NCI-H345 treated with DMSO at 0.1 percent for 48 hours (cell line): Measurements from ENCODE around the gene SPO11.

Experiments used
- DNase-seq: peaks from one replicate; lab custom pipeline; 2025; ENCODE audit not compliant: unreplicated experiment; lab: John Stamatoyannopoulos, UW

SPO11 gene

DNA sequence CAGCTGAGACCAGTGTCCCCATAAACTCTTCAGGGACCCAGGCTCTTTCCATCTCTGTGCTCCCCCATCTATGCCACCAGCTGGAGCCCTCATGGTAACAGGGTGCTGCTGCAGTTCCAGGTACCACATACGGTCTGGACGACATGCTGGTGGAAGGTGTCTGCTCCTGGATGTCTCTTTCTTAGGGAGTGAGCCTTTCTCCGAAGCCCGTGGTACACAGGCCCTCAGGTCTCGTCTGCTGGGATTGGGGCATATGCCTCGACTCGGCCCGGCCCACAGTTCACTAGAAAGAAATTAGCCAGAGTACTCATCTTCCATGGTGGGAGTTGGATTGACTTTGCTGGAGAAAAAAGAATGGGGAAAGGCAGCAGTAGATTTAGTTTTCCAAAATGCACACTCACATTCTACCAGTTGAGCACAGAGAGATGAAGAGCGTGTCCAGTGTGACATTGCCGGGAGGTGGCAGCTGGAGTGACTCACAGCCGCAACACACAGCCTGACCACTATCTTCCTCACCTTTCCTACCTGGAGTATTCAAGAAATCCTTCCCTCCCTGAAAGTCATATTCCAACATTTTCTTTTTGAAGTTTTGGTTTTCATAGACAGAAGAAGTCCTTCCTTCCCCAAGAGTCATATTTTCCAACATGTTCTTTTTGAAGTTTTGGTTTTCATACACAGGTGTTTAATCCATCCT, 18.6 kb upstream of the SPO11 start:
- no peak for DNase-seq

GRCh38 chr20:57312138-57312537, 17.5 kb upstream of the SPO11 start:
- no peak for DNase-seq

GRCh38 chr20:57313230-57313629, 16.4 kb upstream of the SPO11 start:
- DNase-seq: no peak

DNA sequence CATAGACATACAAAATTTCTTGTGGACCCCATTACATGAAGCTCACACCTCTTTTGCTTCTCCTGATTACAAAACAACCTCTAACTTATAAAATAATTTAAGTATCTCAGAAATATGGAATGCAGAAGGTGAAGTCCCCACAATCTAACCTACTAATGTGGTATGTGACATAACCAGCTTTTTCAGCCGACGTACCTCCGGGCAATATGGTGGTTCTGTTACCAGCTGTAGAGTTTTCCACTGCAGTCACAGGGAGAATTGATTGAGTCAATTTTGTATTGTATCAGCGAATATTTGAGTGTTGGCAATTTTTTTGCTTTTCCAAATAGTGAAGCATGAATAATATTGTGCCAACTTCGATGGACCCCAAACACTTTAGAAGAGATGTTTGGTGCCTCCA, 15.7 kb upstream of the SPO11 start:
- no peak for DNase-seq

DNA sequence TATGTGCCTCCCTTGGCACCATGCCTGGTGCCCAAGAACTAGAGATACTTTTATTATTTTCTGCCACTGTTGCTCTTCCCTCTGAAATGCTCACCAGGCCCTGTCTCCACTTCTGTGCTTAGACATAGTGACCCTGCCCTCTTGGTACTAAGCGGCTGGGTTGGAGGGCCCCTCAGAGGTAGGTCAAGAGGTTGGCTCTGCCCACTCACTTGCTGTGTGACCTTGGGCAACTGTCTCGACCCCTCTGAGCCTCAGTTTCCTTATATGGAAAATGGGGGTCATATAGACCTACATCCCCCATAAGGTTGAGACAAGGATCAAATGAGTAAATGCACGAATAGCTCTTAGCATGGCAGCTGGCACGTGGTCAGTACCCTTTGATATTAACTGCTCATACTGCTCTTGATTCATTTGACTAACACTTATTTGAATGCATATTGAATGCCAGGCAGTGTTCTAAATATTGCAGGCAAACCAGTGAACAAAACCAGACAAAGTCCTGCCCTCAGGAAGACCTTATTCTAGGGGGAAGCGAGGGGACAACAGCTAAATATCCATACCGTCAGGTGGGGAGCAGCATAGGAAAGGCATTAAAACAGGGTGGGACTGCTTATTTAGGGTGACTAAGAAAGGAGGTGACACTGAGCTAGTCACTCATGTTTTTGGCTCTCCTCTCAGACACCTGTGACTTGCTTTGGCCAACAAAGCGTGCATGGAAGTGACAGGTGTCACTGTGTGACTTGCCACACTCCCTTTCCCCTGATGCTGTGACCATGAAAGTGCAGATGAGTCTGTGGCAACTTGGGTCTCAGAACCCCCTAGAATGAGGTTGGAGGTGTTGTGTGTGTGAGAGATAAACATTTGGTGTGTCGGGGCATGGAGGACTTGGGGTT, 14.3 kb upstream of the SPO11 start:
- peak; percentile 16 for DNase-seq

GRCh38 chr20:57315976-57316480, 13.6 kb upstream of the SPO11 start:
- DNase-seq: no peak

DNA sequence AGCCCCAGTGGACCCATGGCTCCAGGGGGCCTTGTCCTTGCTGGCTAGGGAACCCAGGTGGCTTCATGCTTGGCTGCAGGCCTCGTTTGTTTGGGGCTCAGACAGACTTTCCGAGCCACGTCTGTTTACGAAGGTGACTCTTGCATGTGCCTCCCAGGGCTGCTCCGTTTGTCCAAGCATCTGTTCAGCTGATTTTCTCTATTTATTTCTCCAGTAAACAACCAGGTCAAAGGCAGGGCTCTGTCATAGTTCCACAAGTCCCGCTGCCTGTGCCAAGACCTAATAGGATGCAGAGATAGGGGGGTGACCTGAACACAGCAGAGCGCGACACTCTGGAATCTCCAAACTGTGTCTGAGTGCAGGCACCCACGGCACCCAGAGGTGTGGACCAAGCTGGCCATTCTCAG, 12.8 kb upstream of the SPO11 start:
- DNase-seq: no peak

DNA sequence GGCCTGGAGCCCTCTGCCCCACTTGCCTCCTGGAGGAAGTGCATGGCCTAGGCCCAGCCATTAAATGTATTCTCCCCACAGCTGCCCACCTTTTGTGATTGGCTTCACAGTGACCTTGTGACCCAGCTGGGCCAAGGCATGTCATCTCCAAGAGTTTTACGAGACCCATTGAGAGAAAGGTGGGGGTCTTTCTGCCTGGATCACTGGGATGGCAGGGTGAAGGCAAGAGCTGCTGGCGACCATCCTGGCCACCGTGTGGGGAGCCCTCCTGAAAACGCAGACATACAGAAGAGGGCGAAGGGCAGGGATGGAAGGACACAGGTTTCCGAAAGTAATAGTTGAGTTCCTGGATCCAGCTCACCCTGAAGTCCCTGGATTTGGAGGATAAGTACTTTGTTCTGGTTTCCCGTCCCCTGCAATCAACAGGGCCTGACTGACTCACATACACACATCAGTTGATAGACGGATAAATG, 12.3 kb upstream of the SPO11 start:
- no peak for DNase-seq

- no peak for DNase-seq
These were observed 11.7 kb upstream of the SPO11 start for GRCh38 chr20:57317789-57318371.

- no peak for DNase-seq
These were observed 10.0 kb upstream of the SPO11 start for GRCh38 chr20:57319584-57319983.

GRCh38 chr20:57320358-57320757, 9.2 kb upstream of the SPO11 start:
- DNase-seq: peak; percentile 79

GRCh38 chr20:57321142-57321541, 8.5 kb upstream of the SPO11 start:
- no peak for DNase-seq

DNA sequence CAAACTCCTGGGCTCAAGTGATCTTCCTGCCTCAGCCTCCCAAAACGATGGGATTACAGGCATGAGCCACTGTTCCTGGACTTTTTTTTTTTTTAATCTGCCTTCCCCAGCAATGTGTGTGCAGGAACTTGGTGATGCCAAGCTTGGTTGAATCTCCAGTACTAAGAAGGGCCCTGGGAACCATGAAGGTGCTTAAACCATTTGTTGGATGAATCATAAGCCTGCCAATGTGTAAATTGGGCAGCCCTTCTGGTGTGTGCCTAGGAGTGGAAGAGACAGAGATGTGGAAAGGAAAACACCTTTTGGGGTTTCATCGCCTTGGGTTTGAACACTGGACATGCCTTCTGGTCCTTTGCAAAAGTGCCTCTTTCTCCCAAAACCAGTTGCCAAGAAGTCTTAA, 7.1 kb upstream of the SPO11 start:
- DNase-seq: no peak

- peak; percentile 75 for DNase-seq
These were observed 6.6 kb upstream of the SPO11 start for GRCh38 chr20:57323034-57323433.

GRCh38 chr20:57325632-57326356, 3.8 kb upstream of the SPO11 start:
- DNase-seq: no peak

DNA sequence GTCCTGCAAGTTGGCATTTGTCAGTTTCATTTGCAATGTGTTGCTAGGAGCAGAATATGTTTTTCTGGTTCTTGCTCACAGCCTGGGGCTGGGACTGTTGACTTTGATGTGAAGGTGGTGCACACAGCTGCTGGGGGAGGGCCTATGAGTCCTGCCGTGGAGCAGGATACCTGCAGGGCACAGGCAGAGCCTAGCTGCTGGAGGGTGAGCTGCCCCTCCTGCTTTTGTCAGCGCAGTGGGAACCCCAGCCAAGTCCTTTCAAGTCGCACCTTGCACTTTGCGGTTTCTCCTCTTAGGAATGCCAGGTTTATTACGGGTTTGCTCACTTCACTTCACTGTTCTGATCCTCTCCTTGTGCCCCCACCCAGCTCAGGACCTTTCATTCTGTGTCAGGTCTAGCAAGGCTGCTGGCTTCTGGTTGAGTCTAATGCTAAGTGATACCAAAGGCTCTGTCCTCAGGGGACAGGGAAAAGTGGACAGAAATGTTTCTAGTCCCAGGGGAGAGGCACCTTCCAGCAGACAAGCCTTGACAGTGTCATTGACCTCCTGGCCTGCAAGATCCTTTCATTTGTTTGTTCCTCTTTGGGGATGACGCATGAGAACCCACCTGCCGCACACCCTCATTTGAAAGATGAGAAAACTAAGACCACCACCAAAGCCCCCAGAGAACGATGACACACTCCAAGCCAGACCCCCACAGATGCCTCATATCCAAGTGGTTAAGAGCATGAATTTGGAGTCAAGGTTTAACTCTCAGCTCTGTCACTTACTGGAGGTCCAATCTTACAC, 2.7 kb upstream of the SPO11 start:
- peak; percentile 93 for DNase-seq

DNA sequence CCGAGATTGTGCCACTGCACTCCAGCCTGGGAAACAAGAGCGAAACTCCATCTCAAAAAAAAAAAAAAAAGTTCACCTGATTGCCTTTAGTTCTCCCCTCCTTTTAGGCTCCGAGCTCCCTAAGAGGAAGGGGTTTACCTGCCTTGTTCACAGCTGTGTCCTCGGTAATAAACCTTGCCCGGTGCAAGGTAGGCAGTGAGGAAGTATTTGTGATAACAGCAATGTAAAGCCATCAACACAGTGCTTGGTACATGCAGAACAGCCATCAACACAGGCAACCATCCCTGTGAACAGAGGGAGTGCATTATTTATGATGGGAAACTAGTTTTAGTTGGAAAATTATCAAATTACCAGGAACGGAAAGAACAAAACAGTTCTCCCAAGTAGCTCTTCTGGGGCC, 1.8 kb upstream of the SPO11 start:
- DNase-seq: no peak

- DNase-seq: no peak
These were observed 1.4 kb downstream of the SPO11 start for GRCh38 chr20:57330998-57331397.

DNA sequence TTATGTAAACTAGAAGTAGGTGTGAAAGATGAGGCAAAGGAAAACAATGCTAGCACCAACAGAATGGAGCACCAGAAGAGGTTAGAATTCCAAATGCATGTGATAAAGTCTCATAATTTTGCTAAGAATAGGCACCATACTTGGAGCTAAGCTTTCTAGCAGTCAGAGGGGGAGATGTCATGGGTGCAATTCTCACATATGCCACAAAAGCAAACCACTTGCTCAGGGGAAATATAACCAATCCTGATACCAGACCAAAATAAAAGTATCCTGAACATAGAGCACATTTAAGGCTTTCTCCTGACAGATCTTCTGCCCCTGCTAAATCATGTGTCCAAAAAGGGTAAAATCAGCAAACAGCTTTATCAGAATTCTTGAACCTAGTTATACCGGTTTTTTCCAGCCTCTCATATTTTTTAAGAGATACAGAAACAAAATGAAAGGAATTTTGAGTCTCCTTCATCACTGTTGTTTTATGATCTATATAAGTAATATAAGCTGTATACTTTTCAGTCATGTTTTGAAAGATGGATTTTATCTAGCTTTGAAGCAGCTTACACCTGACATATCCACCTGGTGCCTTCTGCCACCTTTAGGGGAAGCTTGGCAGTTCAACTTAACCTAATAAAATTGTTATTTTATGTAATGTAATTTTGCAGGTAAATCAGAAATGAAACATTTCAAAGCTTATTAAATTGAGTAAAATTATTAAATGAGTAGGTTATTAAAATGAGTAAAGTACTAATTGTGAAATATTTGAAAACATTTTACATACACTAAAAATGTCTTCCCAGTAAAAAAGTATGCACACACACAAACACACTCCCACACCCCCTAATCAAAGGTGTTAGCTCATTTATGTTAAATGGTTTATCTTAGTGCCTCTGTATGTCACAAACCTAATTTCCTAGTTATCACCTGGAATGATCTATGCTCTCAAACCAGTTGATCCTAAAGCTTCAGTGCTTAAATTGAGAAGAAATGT, 2.8 kb downstream of the SPO11 start:
- DNase-seq: peak; percentile 52
